Stromal cell of bone marrow (primary cell): ENCODE data around the gene SYNE4.
A peak's percentile ranks its signal among the peaks of the same experiment; 100 is the strongest.
"Not testable (repeated sequence)": the region's sequence is repeated elsewhere in the genome, so short reads cannot be mapped to it uniquely, and the experiment has no call there.

ENCODE experiments used
- DNase-seq: peaks from one replicate; pipeline ENCODE4 v3.0.0-alpha.2; 2012; ENCODE audit warnings: low read depth

The SYNE4 gene, protein sequence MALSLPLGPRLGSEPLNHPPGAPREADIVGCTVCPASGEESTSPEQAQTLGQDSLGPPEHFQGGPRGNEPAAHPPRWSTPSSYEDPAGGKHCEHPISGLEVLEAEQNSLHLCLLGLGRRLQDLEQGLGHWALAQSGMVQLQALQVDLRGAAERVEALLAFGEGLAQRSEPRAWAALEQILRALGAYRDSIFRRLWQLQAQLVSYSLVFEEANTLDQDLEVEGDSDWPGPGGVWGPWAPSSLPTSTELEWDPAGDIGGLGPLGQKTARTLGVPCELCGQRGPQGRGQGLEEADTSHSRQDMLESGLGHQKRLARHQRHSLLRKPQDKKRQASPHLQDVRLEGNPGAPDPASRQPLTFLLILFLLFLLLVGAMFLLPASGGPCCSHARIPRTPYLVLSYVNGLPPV

GRCh38 chr19:36008336-36008978 is at the start of gene SYNE4:
Gene SYNE4, minus strand, starts transcription at chr19:36008813. Its CDS starts 132 bp downstream, at chr19:36008681.
- no peak for DNase-seq

GRCh38 chr19:36054733-36055686 is 46.4 kb upstream of the SYNE4 start, which contains the start of gene WDR62:
Gene WDR62, plus strand, starts transcription at chr19:36054897. Its CDS starts 75 bp downstream, at chr19:36054972.
- peak; percentile 84 for DNase-seq

DNA sequence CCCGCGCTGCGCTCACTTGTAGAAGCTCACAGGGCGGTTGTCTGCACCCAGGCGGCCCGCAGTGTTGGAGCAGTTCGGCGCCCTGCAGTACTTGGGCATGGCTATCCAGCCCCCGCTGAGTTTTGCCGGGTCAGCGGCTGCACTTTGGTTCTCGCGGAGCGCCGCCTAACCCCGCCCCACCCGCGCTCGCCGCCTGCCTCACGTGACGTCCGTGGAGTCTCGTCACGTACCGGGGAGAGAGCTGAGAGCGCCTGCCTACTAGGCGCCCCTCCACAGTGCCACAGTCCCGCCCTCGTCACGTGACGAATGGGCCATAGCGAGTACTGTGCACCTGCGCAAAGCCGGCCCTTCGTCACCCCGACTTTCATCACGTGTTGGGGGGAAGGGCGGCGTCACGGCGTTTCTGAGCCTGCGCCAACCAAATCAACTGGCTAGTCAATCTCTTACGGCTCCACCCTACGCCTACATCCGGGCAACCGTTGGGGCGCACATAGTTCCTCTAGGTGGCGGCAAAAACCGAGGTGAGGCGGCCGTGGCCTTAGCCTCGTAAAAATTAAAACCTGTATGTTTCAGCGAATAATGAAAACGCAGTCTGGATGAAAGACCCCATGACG is 45.6 kb upstream of the SYNE4 start, which contains the start of gene THAP8:
Gene THAP8 (minus strand): TSS at position 167 of the 614 bp plus-strand sequence. CDS start 68 bp downstream, at position 99.
- peak; percentile 99 for DNase-seq

DNA sequence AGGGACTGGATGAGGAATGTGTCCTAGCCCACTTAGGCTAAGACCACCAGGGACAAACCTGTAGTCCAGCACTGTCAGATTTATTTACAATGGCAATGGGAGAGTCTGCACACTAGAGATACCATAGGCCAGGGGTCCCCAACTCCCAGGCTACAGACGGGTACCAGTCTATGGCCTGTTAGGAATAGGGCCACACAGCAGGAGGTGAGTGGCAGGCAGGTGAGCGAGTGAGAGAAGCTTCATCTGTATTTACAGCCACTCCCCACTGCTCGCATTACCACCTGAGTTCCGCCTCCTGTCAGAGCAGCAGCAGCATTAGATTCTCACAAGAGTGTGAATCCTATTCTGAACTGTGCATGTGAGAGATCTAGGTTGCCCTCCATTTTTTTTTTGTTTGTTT is 43.0 kb upstream of the SYNE4 start:
- no peak for DNase-seq

DNA sequence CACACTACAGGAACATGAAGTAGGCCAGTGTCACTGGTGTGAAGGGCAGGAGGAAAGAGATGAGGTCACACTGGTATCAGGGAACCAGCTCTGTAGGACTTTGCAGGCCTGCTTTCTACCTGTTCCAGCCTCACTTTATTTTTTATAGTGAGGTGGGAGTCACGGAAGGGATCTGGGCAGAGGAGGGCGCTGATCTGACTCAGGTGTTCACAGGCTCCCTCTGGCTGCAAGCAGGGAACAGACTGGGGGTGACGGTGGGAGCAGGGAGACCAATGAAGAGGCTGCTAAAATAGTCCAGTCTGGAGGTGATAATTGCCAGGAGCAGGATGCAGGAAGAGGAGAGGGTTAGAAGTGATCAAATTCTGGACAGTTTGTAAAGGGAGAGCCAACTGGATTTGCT is 42.6 kb upstream of the SYNE4 start:
- DNase-seq = no peak

GRCh38 chr19:36049080-36049698 is 40.6 kb upstream of the SYNE4 start:
- no peak for DNase-seq

DNA sequence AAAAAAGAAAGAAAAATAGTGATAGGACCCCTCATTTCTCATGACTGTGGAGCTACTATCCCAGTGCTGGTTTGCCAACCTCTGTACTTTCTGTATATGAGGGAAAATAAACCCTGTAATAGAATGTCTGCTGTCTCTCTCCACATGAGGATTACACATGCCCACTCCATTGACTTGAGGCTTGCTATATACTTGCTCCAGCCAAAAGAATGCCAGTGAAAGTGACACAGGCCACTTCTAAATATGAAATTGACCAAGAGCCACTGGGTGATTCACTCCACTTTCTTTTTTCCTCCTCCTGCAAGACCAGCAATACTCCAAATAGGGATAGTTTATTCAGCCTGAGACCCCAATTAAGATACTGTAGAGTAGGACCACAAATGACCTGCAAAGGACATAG is 39.2 kb upstream of the SYNE4 start:
- no peak for DNase-seq

- no peak for DNase-seq
Observed at GRCh38 chr19:36046443-36047050, 37.9 kb upstream of the SYNE4 start.

GRCh38 chr19:36043952-36044351 is 35.3 kb upstream of the SYNE4 start:
- no peak for DNase-seq

GRCh38 chr19:36041831-36042230 is 33.2 kb upstream of the SYNE4 start:
- no peak for DNase-seq

DNA sequence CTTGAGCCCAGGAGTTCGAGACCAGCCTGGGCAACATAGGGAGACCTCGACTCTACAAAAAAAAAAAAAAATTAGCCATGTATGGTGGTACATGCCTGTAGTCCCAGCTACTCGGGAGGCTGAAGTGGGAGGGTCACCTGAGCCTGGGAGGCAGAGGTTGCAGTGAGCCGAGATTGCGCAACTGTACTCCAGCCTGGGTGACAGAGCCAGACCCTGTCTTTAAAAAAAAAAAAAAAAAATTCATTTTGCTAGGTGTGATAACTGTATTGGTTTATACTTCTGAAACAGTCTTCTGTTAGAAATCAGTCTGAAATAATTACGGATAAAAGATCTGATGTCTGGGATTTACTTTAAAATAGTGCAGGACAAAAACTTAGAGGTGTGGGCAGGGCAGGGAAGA is 32.5 kb upstream of the SYNE4 start:
- not testable (repeated sequence) for DNase-seq

- DNase-seq = no peak
Observed at GRCh38 chr19:36040495-36040894, 31.9 kb upstream of the SYNE4 start.

- DNase-seq = no peak
Observed at GRCh38 chr19:36032251-36033104, 23.9 kb upstream of the SYNE4 start, which contains the start of gene CLIP3. Gene CLIP3, minus strand, starts transcription at chr19:36032873. Its CDS starts 516 bp downstream, at chr19:36032357.

- DNase-seq = no peak
Observed at GRCh38 chr19:36031308-36031707, 22.7 kb upstream of the SYNE4 start.

DNA sequence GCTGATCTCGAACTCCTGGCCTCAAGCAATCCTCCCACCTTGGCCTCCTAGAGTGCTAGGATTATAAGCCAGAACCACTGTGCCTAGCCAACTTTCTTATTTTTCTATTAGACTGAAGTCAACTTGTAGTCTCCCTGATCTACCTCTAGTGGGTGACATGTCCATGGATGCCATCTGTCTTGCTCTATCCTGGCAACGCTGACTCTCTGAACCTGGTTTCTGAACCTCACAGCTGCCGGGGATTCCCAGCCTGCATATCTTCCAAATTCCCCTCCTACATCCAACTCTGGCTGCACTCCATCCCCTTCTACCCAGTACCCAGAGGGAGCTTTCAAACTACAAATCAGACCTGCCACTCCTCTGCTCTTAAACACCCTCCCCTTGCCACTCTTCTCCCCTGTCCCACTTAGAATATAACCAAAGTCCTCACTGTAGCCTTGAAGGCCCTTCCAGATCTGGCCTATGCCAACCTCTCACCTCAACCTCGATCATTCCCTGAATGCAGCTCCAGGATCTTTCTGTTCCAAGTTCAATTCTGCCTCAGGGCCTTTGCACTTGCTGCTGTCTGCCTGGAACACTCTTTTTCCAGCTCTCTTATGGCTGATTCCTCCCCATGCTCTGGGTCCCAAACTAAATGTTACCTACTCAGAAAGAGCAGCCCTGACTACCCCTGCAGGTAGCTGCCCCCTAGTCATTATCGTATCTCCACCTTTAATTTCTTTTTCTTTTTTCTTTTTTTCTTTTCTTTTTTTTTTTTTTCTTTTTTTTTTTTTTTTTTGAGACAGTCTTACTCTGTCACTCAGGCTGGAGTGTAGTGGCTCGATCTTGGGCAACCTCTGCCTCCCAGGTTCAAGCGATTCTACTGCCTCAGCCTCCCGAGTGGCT is 21.9 kb upstream of the SYNE4 start:
- DNase-seq = no peak

GRCh38 chr19:36028313-36029041 is 19.9 kb upstream of the SYNE4 start:
- DNase-seq = no peak

GRCh38 chr19:36027696-36028095 is 19.1 kb upstream of the SYNE4 start:
- no peak for DNase-seq
